AG09309 (cell line): Measurements from ENCODE around the gene BCL11A.

ENCODE experiments used
- DNase-seq: peaks from one replicate; pipeline ENCODE4 v3.0.0-alpha.2; 2010; ENCODE audit warnings: low read depth
- H3K4me3 ChIP-seq: 2 replicates; pipeline ENCODE4 v1.5.1; 2011; ENCODE audit warnings: mild to moderate bottlenecking, low read depth, low read length, moderate library complexity; ENCODE audit not compliant: control insufficient read depth
- TF ChIP-seq, protein P1 (sequence below): IDR thresholded peaks from 2 replicates; pipeline ENCODE4 v1.5.1; 2011; ENCODE audit warnings: mild to moderate bottlenecking, low read depth, low read length, inconsistent platforms; ENCODE audit not compliant: insufficient read depth, control insufficient read depth; ENCODE audit errors: missing control alignments

The BCL11A gene

DNA sequence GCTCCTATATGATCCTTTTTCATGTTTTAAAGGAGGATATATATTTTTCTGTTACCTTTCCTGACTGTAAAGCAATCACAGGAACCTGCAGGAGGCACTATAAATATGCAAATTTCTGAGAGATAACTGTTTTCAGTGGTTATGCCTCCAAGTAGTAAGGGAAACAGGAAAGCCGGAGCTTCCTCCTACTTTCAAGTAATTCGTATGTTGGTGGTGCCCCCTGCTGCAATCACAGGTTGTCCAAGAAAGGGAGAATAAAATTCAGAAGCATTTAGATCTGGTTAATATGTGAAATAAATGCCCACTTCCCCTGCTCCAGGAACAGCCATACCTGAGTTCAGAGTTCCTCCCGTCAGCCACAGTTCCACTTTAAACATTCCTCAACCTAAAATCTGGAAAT is 12.0 kb upstream of the BCL11A start:
- TF ChIP-seq, protein P1, sequence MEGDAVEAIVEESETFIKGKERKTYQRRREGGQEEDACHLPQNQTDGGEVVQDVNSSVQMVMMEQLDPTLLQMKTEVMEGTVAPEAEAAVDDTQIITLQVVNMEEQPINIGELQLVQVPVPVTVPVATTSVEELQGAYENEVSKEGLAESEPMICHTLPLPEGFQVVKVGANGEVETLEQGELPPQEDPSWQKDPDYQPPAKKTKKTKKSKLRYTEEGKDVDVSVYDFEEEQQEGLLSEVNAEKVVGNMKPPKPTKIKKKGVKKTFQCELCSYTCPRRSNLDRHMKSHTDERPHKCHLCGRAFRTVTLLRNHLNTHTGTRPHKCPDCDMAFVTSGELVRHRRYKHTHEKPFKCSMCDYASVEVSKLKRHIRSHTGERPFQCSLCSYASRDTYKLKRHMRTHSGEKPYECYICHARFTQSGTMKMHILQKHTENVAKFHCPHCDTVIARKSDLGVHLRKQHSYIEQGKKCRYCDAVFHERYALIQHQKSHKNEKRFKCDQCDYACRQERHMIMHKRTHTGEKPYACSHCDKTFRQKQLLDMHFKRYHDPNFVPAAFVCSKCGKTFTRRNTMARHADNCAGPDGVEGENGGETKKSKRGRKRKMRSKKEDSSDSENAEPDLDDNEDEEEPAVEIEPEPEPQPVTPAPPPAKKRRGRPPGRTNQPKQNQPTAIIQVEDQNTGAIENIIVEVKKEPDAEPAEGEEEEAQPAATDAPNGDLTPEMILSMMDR = peak; percentile 36
- DNase-seq = no peak

DNA sequence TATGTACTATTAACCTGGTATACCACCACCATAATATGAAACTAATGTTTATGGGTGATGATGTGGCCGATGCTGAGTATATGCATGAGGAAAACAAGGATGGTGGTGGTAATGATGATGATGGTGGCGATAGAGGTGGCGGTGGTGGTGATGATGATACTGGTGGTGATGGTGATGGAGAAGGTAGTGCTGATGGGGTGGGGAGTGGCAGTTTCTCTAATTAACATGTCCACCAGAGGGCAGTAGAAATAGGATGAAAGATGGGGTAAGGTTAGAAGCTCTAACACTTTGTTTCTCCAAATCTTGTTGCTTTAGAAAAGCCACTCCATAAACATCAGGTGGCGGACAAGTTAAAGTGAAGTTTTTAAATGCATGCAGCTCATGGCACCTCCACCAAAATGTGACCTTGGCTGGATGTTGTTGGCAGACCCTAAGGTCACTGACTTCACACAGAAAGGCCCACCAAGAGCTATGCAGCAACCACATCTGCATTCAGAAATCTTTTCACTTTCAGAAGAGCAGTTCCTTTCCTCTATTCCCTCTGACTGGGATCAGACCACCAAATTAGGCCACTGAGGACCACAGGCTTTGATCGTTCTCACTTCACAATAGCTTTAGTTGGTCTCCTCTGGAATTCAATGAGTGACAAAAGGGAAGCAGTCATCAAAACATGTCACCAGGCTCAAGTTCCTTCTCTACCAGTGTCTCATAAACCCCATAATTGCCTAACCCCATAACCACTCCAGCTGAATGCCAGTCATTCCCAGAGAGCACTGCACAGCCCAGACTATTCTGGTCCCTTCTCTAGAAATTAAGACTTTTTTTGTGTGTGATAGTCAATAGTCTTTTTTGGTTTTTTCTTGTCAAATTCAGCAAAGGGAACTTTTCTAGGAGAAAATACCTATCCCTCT is 7.5 kb upstream of the BCL11A start:
- DNase-seq = no peak
- TF ChIP-seq, protein P1 = peak; percentile 64

More for the DNA sequence above, 12.0 kb upstream of the BCL11A start:
- H3K4me3 ChIP-seq = no peak overlapping the region

DNA sequence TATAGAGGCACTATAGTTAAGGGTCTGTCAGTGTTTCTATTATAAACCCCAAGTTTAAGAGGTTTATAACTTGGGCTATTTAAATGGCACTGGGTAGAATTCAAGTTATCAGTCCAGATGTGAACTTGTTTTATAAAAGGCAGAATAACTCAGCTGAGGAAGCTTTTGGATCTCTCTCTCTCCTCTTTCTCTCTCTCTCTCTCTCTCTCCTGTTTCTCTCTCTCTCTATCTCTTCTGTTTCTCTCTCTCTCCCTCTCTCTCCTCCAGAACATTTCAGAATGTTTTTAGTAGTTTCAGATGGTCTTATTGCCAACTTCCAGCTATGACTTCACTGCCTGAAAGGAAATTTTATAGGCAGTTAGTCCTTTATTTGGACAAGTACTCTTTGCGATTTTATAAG is 6.4 kb upstream of the BCL11A start:
- TF ChIP-seq, protein P1 = no peak
- no peak overlapping the region for H3K4me3 ChIP-seq
- DNase-seq = no peak

More for the DNA sequence above, 7.5 kb upstream of the BCL11A start:
- no peak overlapping the region for H3K4me3 ChIP-seq

DNA sequence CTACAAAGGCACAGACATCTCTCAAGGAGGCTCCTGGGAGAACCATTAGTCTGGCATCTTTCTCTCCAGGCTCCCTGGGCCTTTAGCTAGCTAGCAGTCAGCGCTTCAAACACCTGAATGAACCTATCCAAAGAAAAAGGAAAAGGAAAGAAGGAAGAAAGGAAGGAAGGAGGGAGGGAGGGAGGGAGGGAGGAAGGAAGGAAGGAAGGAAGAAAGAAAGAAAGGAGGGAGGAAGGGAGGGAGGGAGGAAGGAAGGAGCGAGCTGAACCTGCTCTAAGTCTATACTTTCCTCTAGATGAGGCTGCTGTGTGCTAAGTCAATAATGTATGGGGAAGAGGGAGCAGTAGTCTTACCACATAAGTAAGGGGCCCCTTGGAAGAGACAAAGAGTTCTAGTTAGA is 5.1 kb upstream of the BCL11A start:
- no peak overlapping the region for H3K4me3 ChIP-seq
- TF ChIP-seq, protein P1 = no peak
- DNase-seq = no peak

DNA sequence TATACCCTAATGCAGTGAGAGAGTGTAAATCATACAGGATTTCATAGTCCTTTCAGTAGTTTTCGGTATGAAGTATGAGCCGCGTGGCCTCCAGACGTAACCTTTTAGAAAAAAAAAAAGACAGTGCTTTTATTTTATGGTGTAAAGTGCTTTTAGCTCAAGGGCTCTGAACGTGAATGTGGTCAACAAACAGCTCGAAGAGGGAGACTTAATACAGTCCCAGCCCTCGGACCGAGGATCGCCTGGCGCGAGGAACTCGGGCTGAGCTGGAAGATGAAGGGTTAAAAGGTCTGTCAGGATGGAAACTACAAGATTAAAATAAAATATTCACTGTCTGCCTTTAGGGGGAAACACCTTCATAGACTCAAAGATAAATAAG is 4.0 kb upstream of the BCL11A start:
- H3K4me3 ChIP-seq = no peak overlapping the region
- TF ChIP-seq, protein P1 = no peak
- DNase-seq = no peak

DNA sequence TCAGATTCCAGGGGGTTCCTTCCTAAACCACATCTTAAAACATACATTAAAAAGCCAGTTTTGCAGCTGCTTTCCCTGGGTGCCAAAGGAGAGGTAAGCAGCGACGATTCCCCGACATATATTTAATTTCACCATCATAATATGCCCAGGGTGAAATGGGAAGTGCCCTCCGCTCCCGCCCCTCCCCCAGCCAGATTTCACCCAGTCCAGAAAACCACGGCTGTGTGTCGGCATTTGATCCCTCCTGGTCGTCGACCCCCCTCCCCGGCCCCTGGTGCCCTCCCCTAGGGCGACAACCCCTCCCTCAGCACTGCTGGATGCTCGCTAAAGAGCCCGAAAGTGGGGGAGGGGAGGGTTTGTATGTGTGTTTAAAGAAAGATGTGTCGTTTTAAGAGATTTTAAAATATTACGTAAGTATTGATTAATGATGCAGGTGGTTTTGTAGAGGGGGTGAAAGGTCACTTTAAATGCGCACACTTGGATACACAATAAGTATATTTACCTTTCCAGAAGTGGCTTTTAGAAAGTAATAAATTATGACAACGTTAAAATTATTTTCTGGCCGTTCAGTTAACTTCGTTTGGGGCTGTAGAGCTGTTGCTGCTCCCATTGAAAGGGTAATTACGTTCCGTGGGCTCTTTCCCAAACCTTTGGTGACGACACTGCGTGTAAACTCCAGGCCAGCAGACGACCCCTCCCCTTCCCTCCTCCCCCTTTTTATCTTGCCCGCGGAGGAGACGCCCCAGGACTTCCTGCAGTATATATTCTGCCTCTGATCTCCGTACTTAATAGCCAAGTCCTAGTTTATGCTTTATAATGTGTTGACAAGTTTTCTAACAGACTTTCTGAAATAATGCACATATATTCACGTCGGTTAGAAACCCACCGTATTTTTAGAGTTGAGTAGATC is 3.4 kb upstream of the BCL11A start:
- no peak for DNase-seq
- no peak overlapping the region for H3K4me3 ChIP-seq
- TF ChIP-seq, protein P1 = no peak
